Measurements from ENCODE around the gene UNC13D.

DNA sequence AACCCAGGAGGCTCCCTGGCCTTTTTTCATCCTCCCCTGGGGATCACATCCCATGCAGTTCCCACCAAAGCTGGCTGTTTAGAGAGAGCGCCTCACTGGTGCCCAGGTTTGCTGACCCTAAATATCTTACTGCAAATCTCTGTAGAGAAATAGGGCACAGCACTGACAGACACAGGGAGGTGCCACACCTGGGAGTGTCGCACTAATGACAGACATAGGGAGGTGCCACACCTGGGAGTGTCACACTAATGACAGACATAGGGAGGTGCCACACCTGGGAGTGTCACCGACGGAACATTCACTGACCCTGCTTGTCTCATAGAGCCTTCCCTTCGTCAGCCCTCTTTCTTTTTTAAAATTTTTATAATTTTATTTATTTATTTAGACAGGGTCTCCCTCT, 34.0 kb downstream of the UNC13D start:
- TF ChIP-seq, protein P1, sequence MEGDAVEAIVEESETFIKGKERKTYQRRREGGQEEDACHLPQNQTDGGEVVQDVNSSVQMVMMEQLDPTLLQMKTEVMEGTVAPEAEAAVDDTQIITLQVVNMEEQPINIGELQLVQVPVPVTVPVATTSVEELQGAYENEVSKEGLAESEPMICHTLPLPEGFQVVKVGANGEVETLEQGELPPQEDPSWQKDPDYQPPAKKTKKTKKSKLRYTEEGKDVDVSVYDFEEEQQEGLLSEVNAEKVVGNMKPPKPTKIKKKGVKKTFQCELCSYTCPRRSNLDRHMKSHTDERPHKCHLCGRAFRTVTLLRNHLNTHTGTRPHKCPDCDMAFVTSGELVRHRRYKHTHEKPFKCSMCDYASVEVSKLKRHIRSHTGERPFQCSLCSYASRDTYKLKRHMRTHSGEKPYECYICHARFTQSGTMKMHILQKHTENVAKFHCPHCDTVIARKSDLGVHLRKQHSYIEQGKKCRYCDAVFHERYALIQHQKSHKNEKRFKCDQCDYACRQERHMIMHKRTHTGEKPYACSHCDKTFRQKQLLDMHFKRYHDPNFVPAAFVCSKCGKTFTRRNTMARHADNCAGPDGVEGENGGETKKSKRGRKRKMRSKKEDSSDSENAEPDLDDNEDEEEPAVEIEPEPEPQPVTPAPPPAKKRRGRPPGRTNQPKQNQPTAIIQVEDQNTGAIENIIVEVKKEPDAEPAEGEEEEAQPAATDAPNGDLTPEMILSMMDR (IDR thresholded peaks at IDR 0.05), result no peak
- TF ChIP-seq POLR2A (IDR thresholded peaks at IDR 0.05), result no peak

All from heart left ventricle (tissue), 13 donors.